HL-60/S4 treated with phorbol 12-myristate 13-acetate at 8.2 ng/mL for 4 days and 3 days (cell line): ENCODE measurements around the gene PRB4.
"Not testable (repeated sequence)": the region's sequence is repeated elsewhere in the genome, so short reads cannot be mapped to it uniquely, and the experiment has no call there.

ENCODE experiments used
- in situ Hi-C: fragments of 300-500 bp; cut with MboI; formaldehyde crosslinking; loops from 2 replicates; pipeline ENCODE4 v1.15.0; 2022; ENCODE audit warnings: low sequenced_read_pairs

Gene PRB4

GRCh38 chr12:11310336-11310735 is at the start of gene PRB4:
Gene PRB4, minus strand, starts transcription at chr12:11310436. Its CDS starts 38 bp downstream, at chr12:11310398.
- in situ Hi-C loops = no loop called here

GRCh38 chr12:11351736-11352135 is 41.5 kb upstream of the PRB4 start:
- in situ Hi-C loops = not testable (repeated sequence)

GRCh38 chr12:11348439-11348838 is 38.2 kb upstream of the PRB4 start:
- in situ Hi-C loops = no loop called here

GRCh38 chr12:11347810-11348209 is 37.6 kb upstream of the PRB4 start:
- in situ Hi-C loops = no loop called here

GRCh38 chr12:11344500-11344899 is 34.3 kb upstream of the PRB4 start:
- in situ Hi-C loops = no loop called here

GRCh38 chr12:11324426-11324825 is 14.2 kb upstream of the PRB4 start:
- in situ Hi-C loops = no loop called here

- in situ Hi-C loops = no loop called here
Measured at GRCh38 chr12:11321980-11322379, 11.7 kb upstream of the PRB4 start.

- in situ Hi-C loops = no loop called here
Measured at GRCh38 chr12:11307143-11307542, 3.1 kb downstream of the PRB4 start.

- in situ Hi-C loops = no loop called here
Measured at GRCh38 chr12:11273449-11273848, 36.8 kb downstream of the PRB4 start.

- in situ Hi-C loops = no loop called here
Measured at GRCh38 chr12:11269607-11270006, 40.6 kb downstream of the PRB4 start, which contains the start of gene PRB3. Gene PRB3, minus strand, starts transcription at chr12:11269707. Its CDS starts 38 bp downstream, at chr12:11269669.

- in situ Hi-C loops = no loop called here
Measured at GRCh38 chr12:11264501-11264900, 45.7 kb downstream of the PRB4 start.
